Glomerular endothelial cell (primary cell): ENCODE results near the gene RAP1GAP. TPM values are rescaled to one million over a fixed set of nuclear protein-coding genes. Genes with fewer than 3 reads are reported as not detected.

Experiments
- DNase-seq: peaks from one replicate; pipeline ENCODE4 v3.0.0-alpha.2; 2011; ENCODE audit warnings: low read depth, low spot score; ENCODE audit errors: extremely low read depth
- total RNA-seq: library from RNA; depleted of rRNA; stranded (reverse); fragments of >200 nt; gene quantifications from 2 replicates; pipeline ENCODE4 v1.2.3, GENCODE V29; 2015

Gene RAP1GAP
- total RNA-seq, 1 donor from 2014 or later = not detected

DNA sequence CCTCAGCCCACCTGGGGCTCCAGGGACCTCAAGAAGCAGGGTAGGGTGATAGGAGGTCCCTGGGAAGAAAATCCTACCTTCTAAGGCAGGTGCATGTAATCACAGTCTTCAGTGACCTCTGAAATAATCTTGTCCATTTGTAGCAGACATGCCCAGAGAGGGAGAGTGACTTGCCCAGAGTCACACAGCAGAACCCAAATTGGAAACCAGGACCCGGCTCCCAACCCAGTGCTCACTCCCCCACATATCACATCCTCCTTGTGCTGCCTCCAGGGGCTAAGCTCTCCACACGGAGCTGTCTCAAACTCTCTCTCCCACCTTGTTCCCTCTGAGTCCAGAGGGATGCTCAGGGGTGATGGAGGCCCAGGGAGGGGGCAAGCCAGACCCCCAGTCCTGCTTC is 72.5 kb downstream of the RAP1GAP start:
- DNase-seq = no peak

DNA sequence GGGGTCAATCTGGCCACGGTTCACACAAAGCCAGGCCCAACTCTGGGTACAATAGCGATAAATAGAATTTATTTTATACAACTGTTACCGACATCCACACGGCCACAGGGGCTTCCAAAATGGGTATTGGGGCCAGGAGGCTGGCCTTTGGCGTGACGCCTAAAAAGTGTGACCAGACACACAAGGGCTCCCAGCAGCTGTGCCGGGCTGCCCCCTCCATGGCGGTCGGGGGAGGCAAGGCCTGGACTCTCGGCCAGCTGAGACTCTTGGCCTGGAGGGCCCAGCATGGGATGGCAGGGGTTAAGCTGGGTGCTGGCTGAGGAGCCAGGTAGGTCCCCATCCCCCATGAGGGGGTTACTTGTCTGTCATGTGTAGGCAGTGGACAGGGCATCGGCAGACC is 73.0 kb downstream of the RAP1GAP start:
- no peak for DNase-seq

DNA sequence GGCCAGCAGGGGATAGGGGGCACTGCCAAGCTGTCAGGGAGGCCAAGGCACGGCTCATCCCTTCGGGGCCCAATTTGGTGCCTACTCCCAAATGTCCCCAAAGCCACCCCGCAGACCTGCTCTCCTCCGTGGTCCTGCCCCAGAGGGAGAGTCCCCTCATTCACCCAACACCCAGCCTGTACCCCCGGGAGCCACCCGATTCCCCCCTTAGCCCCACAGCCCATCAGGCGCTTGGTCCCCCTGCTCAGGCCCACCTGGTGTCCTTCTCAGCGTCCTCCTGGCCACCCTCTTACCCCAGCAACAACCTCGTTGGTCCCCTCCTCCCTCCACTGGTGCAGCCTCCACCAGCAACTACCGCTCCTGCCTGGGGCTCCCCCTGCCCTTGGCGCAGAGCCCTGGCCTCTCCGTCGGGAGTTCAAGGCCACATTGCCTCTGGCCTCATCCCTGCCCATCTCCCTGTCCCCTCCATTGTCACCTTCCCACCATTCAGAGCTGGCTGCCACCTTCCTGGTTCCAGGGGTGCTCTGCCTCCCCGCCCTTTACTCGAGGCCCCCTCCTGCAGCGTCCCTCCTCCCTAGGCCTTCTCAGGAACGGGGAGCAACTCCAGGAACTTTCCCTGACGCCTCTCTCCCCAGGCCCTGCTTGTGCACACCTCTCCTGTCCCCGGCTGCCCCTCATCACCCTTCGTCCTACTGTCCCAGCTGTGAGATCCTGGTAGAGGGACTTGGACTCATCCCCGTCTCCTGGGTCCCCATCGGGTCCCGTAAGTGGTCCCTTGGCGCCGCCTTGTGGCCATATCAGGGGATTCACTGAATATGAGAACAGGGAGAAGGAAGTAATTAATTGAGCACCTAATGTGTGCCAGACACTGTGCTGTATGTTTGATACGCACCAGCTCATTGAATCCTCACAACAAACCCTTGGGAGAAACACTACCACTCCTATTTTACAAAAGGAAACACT is 73.9 kb downstream of the RAP1GAP start:
- DNase-seq = no peak

DNA sequence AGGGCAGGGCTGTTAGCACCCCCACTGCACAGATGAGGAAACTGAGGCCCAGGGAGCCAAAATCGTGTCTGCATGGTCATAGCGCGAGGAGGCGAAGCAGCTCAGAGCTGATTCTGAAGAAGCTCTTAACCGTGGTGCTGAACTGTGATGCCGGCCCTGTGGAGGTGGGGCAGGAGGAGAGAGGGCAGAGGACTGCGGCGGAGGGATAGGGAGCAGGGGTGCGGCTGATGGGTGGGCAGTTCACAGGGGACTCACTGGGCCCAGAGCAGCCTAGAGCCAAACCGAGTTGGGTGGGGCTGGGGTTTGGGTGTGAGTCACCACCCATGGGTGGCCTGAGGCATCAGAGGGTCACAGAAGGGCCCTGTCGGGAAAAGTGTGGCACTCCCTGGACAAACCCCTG is 74.7 kb downstream of the RAP1GAP start:
- DNase-seq = no peak

DNA sequence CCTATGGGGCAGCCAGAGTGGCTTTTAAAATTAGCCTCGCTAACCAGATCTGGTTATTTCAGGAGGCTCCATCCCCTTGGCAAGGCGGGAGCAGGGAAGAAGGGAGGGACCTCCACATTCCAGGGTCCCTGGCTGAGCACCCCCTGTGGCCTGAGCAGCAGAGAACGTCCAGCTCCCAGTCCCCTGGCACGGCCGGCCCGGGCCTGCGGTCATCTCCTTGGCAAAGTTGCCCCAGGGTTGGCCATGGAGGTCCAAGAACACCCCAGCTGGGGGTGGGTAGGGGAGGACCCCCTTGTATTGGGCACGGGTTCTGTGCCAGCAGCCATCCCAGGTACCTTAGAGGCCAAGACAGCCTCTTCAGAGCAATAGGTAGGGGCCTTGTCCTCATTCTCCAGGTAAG is 75.9 kb downstream of the RAP1GAP start:
- no peak for DNase-seq

DNA sequence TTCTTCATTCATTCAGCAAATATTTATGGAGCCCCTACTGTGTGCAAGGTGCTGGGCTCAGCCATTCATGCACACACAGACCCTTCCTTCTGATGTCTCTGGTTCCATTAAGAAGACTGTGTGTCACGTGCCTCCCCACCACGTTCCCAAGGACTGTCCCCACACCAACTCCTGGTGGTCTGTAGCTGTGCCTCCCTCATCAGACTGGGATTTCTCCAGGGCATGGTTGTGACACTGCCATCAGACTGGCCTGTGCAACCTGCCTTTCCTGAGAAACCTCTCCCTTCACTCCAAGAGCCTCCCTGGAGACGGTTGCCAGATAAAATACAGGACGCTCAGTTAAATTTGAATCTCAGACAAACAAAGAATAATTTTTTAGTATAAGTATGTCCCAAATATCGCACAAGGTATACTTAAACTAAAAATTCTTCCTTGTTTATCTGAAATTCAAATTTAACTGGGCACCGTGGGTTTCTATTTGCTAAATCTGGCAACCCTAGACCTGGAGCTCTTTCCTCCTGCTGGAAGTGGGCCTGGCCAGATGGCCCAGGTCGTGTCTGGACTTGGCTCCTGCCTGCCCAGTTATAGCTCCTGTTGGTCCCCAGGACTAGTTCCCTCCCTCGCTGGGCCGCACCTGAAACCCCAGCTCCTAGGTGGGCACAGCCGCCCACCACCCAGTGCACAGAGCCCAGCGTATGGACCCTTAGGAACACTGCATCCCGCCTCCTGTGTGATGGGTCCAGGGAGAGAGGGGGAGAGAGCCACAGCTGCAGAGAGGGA is 76.9 kb downstream of the RAP1GAP start:
- DNase-seq = no peak

DNA sequence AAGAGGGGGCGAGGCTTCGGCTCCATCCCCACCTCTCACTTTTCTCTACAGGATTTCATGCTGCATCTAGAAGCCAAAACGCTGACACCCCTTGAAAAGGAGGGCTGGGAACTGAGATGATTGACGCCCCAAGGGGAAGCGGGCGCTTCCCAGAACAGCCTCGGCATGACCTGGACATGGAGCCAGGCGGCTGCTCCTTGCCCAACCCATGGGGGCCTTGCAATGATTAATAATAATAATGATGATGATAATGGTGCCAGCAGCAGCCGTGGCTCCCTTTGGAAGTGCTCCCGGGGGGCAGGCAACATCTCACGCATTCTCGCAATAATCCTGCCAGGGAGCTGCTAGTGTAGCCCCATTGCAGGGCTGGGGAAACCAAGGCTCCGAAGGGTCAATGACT is 78.2 kb downstream of the RAP1GAP start:
- DNase-seq = no peak

DNA sequence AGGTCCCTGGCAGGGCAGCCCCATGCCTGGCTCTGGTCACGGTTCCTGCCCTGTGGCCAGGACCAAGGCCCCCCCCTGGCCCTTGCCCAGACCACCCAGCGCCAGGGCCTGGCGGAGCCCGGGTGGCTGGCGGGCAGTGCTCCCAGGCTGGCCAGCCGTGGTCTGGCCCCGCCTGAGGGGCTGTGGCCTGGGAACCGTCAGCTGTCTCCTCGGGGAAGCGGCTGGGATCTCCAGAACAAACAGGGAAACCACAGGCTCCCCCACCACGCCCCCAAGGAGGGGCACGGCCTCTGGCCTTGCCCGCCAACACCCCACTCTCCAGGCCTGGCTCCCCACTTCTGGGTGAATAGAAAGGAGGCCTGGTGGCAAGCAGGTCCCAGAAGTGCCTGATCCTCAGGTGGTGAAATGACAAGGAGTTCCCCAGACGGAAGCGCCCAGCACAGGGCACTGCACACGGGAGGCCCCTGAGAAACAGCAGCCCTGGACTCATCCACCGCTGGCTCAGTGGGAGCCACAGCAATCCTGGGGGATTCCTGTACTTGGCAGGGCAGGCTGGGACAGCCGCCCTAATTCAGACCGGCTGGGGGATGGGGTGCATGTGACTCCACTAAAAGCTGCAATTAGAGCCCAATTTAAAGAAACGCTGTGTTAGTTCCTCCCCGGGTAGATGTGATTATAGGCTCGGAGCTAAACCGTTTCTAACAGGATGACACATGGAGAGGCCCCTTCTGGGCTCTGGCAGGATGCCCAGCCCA is 78.9 kb downstream of the RAP1GAP start:
- DNase-seq = no peak

DNA sequence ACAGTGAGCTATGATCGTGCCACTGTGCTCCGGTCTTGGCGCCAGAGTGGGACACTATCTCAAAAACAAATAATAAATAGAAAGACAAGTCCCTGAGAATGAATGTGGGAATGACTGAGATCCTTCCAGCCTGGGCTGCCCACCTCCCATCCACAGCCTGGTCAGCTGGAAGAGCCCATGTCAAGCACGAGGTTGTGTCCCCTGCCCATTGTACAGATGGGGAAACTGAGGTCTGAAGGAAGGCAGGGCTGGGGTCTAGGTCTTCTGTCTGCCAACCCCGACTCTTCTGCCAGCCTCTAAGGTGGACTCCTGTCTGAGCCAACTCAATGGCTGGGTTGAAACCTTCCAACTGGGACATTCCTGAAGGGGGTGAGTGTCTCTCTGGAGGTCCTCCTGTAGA is 79.5 kb downstream of the RAP1GAP start:
- no peak for DNase-seq

DNA sequence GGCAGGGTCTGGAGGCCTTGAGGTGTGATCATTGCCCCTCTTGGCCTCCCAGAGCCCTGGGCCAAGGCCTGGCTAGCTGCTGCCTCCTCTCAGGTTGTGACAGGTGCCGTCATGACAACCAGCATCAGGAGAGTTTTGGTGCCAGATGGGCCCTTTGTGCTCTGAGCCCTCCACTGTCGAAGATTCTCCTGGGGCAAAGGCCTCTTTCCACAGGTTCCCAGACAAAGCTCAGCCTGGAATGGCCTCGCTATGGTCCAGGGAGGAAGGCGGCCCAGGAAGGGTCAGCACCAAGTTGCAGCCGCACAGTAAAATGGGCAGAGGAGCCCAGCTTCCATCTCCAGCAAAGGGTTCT is 81.6 kb downstream of the RAP1GAP start:
- no peak for DNase-seq

DNA sequence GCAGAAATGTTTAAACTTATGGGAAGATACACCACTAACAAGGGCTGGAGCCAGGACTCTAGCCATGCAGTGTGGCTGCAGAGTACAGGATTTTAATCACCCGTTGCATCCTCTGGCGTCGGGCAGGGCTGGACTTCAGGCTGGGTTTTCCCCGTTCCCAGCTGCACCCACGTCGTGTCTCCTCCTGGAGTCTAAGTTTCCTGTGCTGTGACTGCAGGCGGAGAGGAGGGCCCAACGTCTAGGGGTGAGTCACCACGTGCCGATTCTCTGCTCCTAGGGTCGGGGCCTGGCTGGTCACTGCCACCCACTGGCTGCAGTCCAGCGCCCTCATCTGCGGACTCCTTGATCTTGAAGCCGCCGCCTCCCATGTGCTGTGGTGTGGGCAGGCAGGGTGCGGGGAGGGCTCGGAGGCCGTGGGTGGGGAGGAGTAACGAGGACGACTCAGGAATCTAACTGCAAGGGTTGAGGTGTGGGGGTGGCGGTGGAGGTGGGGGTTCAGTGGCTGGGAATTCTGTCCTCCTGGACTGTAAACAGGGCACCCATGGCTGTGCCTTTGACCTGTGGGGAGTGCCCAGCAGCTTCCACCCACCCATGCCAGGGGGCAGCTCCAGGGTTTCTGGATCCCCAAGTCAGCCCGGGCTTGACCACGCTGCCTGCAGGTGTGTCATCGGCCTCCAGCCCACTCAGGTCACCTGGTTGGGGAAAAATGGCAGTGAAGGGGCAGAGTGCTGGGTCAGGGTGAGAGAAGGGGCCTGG is 82.1 kb downstream of the RAP1GAP start:
- peak; percentile 39 for DNase-seq

DNA sequence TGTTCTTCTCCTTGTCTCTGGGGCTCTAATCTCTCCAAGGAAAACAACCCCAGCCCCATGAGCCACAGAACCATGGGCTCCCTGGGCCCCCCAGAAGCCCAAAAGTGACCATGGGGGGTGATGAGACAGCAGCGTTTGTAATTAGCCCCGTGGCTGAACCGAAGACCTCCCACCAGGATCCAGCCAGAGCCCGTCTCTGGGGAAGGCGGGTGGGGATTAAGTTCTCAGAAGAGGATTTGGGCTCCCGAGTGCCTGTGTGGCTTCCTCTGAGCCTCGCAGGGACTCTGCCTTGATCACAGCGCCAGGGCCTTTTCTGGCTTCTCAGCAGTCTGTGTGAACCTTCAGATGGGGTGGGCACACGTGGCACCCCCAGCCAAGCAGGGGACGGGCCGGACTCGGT is 82.9 kb downstream of the RAP1GAP start:
- no peak for DNase-seq

DNA sequence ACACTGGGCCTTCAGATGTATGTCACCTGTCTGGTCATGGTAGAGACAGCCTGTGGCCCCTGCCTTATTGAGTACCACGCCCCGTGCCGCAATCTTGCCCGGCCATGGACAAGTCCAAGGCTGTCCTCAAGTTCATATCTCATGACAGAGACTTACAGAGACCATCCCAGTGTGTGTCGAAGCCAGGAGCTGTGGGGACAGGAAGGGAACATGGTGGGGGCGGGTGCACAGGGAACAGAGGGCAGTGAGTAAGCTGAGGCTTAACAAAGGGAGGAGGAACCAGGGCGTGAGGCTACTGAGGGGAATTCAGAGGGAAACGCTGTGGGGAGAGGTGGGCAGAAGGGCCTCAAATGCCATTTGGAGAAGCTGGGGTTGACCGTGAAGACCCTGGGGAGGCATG is 84.1 kb downstream of the RAP1GAP start:
- DNase-seq = no peak

DNA sequence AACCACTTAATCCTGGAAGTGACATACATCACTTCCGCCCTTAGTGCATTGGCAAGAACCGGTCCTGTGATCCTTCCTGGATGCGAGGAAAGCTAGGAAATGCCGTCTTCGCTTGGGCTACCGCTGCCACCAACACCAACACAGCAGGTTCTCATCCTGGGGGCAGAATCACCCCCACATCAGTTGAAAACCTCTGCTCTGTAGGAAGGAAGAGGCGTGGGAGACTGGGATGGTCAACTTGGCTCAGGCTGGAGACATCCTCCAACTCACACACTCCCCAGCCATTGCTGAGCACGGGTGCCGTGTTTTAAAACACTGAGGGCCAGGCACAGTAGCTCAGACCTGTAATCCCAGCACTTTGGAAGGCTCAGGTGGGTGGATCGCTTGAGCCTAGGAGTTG is 85.1 kb downstream of the RAP1GAP start:
- DNase-seq = no peak

DNA sequence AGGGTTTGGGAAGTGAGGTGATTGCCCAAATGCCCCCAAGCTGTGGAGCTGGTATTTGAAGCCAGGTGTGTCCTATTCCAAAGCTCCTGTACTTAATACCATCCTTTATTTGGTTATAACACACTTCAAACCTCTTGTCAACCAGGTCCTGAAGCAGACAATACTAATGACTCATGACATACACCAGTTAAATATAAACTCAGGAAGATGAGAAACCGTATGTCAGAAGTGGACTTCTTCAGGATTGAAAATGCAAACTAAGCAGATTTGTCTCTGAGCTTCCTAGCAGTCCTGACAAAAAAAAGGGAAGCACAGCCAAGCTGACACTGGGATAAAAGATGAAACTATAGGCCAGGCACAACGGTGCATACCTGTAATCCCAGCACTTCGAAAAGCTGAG is 89.4 kb downstream of the RAP1GAP start:
- no peak for DNase-seq

DNA sequence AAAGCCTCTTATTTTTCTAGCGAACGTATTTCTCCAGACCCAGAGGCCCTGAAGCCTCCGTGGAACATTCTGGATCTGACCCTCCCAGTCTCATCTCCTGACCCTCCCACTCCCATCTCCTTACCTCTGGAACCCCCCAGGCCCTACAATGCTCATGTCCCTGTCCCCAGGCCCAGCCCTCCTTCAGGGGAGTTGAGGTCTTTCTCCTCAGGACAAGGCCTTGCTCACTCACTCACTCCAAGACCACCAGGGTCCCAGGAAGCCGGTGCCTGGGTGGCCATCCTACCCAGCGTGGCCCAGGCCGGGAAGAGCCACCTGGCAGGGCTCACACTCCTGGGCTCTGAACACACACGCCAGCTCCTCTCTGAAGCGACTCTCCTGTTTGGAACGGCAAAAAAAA is 91.2 kb downstream of the RAP1GAP start:
- no peak for DNase-seq

DNA sequence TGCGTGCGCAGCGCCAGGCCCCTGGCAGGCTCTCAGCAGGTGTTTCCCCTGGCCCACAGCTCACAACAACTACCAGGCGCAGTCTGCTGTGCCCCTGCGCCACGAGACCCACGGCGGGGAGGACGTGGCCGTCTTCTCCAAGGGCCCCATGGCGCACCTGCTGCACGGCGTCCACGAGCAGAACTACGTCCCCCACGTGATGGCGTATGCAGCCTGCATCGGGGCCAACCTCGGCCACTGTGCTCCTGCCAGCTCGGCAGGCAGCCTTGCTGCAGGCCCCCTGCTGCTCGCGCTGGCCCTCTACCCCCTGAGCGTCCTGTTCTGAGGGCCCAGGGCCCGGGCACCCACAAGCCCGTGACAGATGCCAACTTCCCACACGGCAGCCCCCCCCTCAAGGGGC is 91.8 kb downstream of the RAP1GAP start:
- no peak for DNase-seq

DNA sequence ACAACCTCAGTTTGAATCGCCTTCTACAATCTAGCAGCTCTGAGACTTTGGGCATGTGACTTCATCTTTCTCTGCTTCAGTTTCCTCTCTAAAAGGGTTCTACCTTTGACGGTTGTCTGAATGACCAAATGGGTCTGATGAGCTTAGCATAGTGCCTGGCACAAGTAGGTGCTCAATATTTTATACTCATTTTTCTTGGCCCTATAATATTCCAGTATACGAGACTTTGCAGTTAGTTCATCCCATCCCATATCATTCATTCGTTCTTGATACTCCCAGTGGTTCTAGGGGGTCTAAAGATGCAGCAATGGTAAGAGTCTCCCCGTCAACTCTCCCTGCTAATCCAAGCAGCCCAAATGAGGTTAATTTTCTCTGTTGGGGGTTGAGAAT is 92.4 kb downstream of the RAP1GAP start:
- no peak for DNase-seq

DNA sequence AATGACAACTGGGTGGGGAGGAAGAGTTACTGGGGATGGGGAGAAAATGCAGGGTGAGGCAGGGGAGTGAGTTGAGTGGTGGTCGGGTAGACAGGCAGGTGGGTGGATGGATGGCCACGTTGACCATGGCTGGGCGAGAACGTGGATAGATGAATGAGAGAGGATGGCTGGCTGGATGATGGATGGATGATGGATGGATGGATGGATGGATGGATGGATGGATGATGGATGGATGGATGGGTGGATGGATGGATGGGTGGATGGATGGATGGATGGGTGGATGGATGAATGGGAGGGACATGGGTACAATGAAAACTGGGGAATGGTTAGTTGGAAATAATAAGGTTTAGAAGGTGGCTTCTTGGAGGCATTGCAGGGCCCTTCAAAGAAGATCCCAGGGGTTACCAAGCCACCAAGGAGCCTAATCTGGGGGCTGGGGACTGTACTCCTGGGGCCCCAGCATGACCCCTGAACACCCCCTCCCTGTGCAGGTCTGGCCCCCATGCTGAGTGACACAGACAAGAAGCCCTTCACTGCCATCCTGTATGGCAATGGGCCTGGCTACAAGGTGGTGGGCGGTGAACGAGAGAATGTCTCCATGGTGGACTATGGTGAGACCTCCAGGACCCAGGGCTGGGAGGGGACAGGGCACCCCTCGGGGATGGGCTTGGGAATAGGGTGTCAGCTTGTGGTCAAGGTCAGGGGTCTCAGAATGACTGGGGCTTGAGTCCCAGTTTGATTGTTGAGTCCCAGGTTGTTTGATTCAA is 92.9 kb downstream of the RAP1GAP start:
- no peak for DNase-seq
